ENCODE results near the gene YJU2.
"Not testable (repeated sequence)": the region's sequence is repeated elsewhere in the genome, so short reads cannot be mapped to it uniquely, and the experiment has no call there.

The YJU2 gene

GRCh38 chr19:4246767-4247593, at the start of gene YJU2:
Gene YJU2, plus strand, starts transcription at chr19:4247080. Its CDS starts 67 bp downstream, at chr19:4247147.
- peak; percentile 99 for DNase-seq

GRCh38 chr19:4197228-4197624, 49.7 kb upstream of the YJU2 start:
- no peak for DNase-seq

GRCh38 chr19:4197625-4198466, 49.0 kb upstream of the YJU2 start:
- DNase-seq = no peak

GRCh38 chr19:4198467-4199126, 48.3 kb upstream of the YJU2 start:
- no peak for DNase-seq

- no peak for DNase-seq
Observed at GRCh38 chr19:4199699-4200293, 47.1 kb upstream of the YJU2 start.

DNA sequence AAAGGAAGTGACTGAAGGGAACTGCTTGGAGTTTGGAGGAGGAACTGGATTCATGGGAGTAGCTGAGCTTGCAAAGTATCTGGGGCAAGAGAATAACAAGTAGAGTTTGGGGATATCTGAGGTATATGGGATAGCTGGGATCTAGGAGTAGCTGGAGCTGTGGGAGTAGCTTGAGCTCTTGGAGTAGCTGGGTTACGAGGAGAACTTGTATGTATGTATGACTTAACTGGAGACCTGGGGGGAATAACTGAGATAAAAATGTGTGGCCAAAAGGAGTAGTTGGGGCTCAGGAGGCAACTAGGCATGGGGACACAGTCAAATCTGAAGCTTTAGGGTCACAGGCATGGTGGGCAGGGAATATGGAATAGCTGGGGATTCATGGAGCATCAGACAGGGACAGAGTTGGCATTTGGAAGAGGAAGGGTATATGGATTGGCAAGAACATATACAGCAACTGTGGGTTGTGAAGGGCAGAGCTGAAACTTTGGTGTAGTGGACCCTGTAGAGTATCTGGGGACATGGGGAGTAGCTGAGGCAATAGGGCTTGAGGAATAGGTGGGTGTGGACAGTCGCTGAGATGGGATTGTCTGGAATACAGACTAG, 45.8 kb upstream of the YJU2 start:
- no peak for DNase-seq

- no peak for DNase-seq
Observed at GRCh38 chr19:4201798-4202197, 45.1 kb upstream of the YJU2 start.

DNA sequence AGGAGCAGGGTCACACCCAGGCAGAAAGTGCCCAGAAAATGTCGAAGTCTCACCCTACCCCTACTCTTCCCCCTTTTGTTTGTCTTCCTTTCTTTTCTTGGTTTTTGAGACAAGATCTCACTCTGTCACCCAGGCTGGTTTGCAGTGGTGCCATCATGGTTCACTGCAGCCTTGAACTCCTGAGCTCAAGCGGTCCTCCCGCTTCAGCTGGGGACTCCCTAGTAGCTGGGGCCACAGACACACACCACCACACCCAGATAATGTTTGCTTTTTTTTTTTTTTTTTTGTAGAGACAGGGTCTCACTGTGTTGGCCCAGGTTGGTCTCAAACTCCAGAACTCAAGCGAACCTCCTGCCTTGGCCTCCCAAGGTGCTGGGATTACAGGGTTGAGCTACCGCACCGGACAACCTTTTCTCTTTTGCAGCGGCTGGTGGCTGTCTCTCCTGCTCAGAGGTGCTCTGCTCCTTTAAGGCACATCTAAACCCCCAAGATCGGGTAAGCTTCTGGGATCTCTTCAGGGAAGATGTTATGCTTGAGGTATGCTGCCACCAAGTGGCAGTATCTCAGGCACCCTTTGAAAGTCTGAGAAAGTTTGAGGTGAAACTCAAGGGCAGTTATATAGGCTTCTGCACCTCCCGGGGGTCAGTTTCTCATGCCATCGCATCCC, 39.9 kb upstream of the YJU2 start:
- no peak for DNase-seq

DNA sequence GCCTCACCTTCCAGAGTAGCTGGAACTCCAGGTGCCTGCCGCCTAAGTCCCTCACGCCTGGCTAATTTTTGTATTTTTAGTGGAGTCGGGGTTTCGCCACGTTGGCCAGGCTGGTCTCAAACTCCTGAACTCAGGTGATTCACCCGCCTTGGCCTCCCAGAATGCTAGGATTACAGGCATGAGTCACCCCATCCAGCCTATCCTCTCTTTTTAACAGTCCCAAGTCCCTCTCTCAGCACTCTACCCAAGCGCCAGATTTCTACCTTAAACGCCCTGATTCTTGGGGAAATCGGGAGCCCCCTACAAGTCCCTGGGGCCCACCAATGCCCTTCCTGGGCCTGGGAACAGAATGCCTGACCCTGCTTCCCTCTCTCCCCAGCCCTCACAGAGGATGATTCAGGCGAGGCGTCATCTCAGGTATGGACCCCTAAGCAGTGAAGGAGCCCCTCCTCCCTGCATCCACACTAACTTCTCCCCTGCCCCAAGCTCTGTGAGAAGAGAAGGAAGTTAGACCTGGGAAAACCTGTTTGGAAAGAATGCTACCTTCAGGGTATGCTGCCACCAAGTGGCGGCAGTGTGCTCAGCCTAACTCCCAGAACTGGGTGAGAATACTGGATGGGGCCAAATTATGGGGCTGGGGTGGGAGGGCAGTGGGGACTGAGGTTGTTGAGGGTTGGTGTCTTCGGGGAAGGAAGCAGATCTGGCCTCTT, 38.3 kb upstream of the YJU2 start:
- DNase-seq = no peak

GRCh38 chr19:4210166-4210731, 36.6 kb upstream of the YJU2 start:
- no peak for DNase-seq

DNA sequence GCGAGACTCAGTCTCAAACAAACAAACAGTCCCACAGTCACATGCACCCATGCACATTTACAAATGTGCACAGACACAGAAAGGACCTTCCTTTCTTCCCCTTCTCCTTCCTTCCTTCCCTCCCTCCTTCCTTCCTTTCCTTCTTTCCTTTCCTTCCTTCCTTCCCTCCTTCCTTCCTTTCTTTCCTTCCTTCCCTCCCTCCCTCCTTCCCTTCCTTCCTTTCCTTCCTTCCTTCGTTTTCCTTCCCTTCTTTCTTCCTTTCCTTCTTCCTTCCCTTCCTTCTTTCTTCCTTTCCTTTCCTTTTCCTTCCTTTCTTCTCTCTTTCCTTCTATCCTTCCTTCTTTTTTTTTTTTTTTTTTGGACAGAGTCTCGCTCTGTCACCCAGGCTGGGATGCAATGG, 33.8 kb upstream of the YJU2 start:
- no peak for DNase-seq

GRCh38 chr19:4215807-4216206, 31.1 kb upstream of the YJU2 start:
- DNase-seq = no peak

- no peak for DNase-seq
Observed at GRCh38 chr19:4216846-4217245, 30.0 kb upstream of the YJU2 start.

GRCh38 chr19:4217429-4218264, 29.2 kb upstream of the YJU2 start:
- no peak for DNase-seq

GRCh38 chr19:4218523-4218922, 28.4 kb upstream of the YJU2 start:
- not testable (repeated sequence) for DNase-seq

DNA sequence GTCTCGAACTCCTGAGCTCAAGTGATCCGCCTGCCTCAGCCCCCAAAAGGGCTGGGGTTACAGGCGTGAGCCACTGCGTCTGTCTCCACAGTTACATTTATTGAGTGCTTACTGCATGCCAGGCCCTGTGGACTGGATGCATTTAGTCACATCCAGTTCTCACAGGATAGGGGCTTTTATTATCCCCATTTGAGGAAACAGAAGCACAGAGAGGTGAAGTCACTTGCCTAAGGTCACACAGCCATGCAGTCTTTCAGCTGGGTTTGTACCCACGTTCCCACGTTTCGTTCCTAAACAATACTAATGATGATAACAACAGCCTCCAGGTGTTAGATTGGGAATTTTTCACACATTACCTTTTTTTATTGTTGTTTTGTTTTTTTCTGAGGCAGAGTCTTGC, 26.7 kb upstream of the YJU2 start:
- DNase-seq = no peak

- no peak for DNase-seq
Observed at GRCh38 chr19:4224470-4224869, 22.4 kb upstream of the YJU2 start.

DNA sequence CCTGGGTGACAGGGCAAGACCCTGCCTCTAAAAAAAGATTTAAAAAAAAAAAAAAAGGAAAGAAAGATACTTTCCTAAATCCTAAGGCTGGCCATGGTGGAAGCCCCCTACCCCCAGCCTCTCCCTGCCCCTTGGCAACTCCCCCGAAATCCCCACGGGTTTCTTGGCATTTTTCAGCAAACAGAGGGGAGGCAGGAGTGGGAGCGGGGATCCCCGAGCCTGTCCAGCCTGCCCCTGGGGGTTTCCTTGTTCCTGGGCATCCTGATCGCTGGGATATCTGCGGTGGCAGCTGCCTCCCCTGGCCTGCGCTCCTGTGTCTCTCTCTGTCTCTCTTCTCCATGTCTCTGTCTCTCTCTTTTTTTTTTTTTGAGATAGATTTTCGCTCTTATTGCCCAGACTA, 21.0 kb upstream of the YJU2 start:
- no peak for DNase-seq

- DNase-seq = no peak
Observed at GRCh38 chr19:4227771-4228170, 19.1 kb upstream of the YJU2 start.

GRCh38 chr19:4228765-4229178, 18.1 kb upstream of the YJU2 start:
- no peak for DNase-seq
